Mammary epithelial cell (primary cell): ENCODE results near the gene PLD6.

Experiments used
- CTCF ChIP-seq, 2 donors: IDR thresholded peaks in 1 of 2; conservative IDR thresholded peaks in 1 of 2; 2 replicates each; pipeline ENCODE4 v1.5.1; 2011 to 2012; ENCODE audit warnings: inconsistent platforms in 2 of 2, low read length in 2 of 2, mild to moderate bottlenecking in 2 of 2, control low read depth in 1 of 2, low read depth in 1 of 2; ENCODE audit not compliant: insufficient read depth in 1 of 2; ENCODE audit errors: extremely low read depth in 1 of 2
- EZH2 ChIP-seq: IDR thresholded peaks from 2 replicates; pipeline ENCODE4 v1.6.1; 2012; ENCODE audit warnings: low read length, inconsistent platforms, borderline replicate concordance

- TF ChIP-seq EZH2 (no peak), CTCF (conservative IDR thresholded peaks at IDR 0.05 in 1 of 2, IDR thresholded peaks at IDR 0.05 in 1 of 2; ENCODE audit: extremely low read depth in 1 of 2, insufficient read depth in 1 of 2, low read depth in 1 of 2, low read length in 2 of 2) (no peak)
These were observed 38.1 kb downstream of the PLD6 start for GRCh38 chr17:17167986-17168385.
